ENCODE data around the gene PHF2. TPM values are rescaled to one million over a fixed set of nuclear protein-coding genes. Genes with fewer than 3 reads are reported as not detected.

PHF2 gene
- total and polyA plus RNA-seq, 10 donors: 11.2 to 46.2 (median 31.0) TPM

DNA sequence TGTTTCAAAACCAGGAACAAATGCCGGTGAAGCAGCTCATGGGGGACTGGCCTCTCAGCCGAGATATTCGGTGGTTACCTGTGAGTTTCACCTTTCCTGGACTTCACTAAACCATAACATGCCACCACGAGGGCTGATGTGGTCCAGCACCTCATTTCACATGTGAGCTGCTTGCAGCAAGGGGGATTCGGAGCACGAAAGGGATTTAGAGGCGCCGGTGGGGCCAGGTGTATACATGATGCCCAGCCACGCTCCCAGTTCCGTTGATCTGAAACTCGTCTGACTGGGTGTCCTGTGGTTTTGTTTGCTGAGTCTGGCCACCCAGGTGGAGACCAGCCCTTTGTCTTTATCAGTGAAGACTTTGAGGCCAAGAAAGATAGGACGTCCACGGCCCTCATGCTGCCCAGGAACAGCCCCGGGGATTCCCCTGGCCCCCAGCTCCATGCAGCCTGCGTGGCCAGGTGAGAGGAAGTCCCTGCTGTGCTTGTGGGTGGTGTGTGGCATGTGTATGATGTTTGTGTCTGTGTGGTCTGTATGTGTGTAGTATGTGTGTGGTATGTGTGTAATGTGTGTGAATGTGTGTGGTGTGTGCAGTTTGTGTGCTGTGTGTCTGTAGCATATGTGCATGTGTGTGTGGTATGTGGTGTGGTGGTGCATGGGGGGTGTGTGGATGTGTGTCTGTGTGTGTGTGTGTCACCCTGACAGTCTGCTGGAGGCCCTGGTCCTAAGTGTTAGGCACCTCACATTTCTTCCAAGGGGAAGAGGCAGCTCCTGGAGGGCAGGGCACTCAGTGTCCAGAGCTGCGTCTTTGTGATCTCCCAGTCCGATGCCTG is 23.4 kb downstream of the PHF2 start:
- Histone ChIP-seq H3K9me3 (no peaks in the 10 kb centered on the region), H3K27me3 (replicated peaks in 1 of 7) (no peaks in the 10 kb centered on the region), H3K4me1 (peaks cover 14 to 70% (median 46%) of the 10 kb centered on the region in 6 donors), H3K4me3 (no peak overlapping the region), H3K27ac (peak overlapping the region in 3 of 8 donors; percentile 46 to 61 (median 59)), H3K36me3 (peaks cover 0 to 4% (median 0%) of the 10 kb centered on the region in 6 donors)
- intact Hi-C loops (cut with DNase I; ENCODE audit: low total_unique reads): no loop called here
- no peak for TF ChIP-seq POLR2A (IDR thresholded peaks at IDR 0.05)
- no peak for TF ChIP-seq POLR2AphosphoS5 (IDR thresholded peaks at IDR 0.05)
- TF ChIP-seq, protein P1, sequence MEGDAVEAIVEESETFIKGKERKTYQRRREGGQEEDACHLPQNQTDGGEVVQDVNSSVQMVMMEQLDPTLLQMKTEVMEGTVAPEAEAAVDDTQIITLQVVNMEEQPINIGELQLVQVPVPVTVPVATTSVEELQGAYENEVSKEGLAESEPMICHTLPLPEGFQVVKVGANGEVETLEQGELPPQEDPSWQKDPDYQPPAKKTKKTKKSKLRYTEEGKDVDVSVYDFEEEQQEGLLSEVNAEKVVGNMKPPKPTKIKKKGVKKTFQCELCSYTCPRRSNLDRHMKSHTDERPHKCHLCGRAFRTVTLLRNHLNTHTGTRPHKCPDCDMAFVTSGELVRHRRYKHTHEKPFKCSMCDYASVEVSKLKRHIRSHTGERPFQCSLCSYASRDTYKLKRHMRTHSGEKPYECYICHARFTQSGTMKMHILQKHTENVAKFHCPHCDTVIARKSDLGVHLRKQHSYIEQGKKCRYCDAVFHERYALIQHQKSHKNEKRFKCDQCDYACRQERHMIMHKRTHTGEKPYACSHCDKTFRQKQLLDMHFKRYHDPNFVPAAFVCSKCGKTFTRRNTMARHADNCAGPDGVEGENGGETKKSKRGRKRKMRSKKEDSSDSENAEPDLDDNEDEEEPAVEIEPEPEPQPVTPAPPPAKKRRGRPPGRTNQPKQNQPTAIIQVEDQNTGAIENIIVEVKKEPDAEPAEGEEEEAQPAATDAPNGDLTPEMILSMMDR (IDR thresholded peaks at IDR 0.05 in 8 of 11, conservative IDR thresholded peaks at IDR 0.05 in 3 of 11): no peak
- DNase-seq: no peak
- WGBS, 5 donors: 76 to 89% (median 81%) methylated on average over 15 to 17 of the region's 17 CpGs

GRCh38 chr9:93600504-93600903 is 24.1 kb downstream of the PHF2 start:
- H3K4me3 ChIP-seq: no peak overlapping the region
- H3K27me3 ChIP-seq (replicated peaks in 1 of 7): no peaks in the 10 kb centered on the region
- TF ChIP-seq, protein P1 (IDR thresholded peaks at IDR 0.05 in 8 of 11, conservative IDR thresholded peaks at IDR 0.05 in 3 of 11): no peak
- TF ChIP-seq POLR2AphosphoS5 (IDR thresholded peaks at IDR 0.05): peak in 1 of 3 donors; percentile 23
- H3K36me3 ChIP-seq: peaks cover 0 to 2% (median 0%) of the 10 kb centered on the region in 6 donors
- H3K9me3 ChIP-seq: peaks cover 0 to under 1% (median 0%) of the 10 kb centered on the region in 8 donors
- intact Hi-C loops (cut with DNase I; ENCODE audit: low total_unique reads): no loop called here
- WGBS, 5 donors: 13 to 23% (median 16%) methylated on average over 2 to 3 of the region's 3 CpGs
- H3K27ac ChIP-seq: peak overlapping the region in 2 of 8 donors; percentile 59 to 61
- peak; percentile 73 for DNase-seq
- peaks cover 11 to 63% (median 46%) of the 10 kb centered on the region in 6 donors for H3K4me1 ChIP-seq

- peaks cover 0 to 6% (median 0%) of the 10 kb centered on the region in 8 donors for H3K9me3 ChIP-seq
- no peak overlapping the region for H3K27ac ChIP-seq
- peaks cover 0 to 4% (median 0%) of the 10 kb centered on the region in 6 donors for H3K36me3 ChIP-seq
- TF ChIP-seq, protein P1 (IDR thresholded peaks at IDR 0.05 in 8 of 11, conservative IDR thresholded peaks at IDR 0.05 in 3 of 11): no peak
- TF ChIP-seq POLR2AphosphoS5 (IDR thresholded peaks at IDR 0.05): no peak
- TF ChIP-seq POLR2A (IDR thresholded peaks at IDR 0.05): no peak
- intact Hi-C loops (cut with DNase I; ENCODE audit: low total_unique reads): no loop called here
- H3K4me3 ChIP-seq: no peak overlapping the region
- H3K4me1 ChIP-seq: peaks cover 10 to 58% (median 44%) of the 10 kb centered on the region in 6 donors
- WGBS, 5 donors: 71 to 90% (median 88%) methylated on average over 4 of the region's 4 CpGs
- no peaks in the 10 kb centered on the region for H3K27me3 ChIP-seq (replicated peaks in 1 of 7)
- DNase-seq: no peak
Observed at GRCh38 chr9:93601063-93601462, 24.7 kb downstream of the PHF2 start.

GRCh38 chr9:93601666-93602065 is 25.3 kb downstream of the PHF2 start:
- no peak for DNase-seq
- Histone ChIP-seq H3K27me3 (replicated peaks in 1 of 7) (no peaks in the 10 kb centered on the region), H3K9me3 (peaks cover 0 to 10% (median 0%) of the 10 kb centered on the region in 8 donors), H3K4me3 (no peak overlapping the region), H3K27ac (no peak overlapping the region), H3K36me3 (peaks cover 0 to 5% (median 0%) of the 10 kb centered on the region in 6 donors), H3K4me1 (peaks cover 10 to 52% (median 42%) of the 10 kb centered on the region in 6 donors)
- intact Hi-C loops (cut with DNase I; ENCODE audit: low total_unique reads): no loop called here
- 72 to 82% (median 78%) methylated on average over 5 of the region's 5 CpGs for WGBS, 5 donors
- no peak for TF ChIP-seq POLR2AphosphoS5 (IDR thresholded peaks at IDR 0.05)
- TF ChIP-seq POLR2A (IDR thresholded peaks at IDR 0.05): no peak
- TF ChIP-seq, protein P1 (IDR thresholded peaks at IDR 0.05 in 8 of 11, conservative IDR thresholded peaks at IDR 0.05 in 3 of 11): no peak

Data from spleen (tissue), 11 donors.